Caco-2 (cell line): ENCODE measurements around the gene NR2E3. TPM values are rescaled to one million over a fixed set of nuclear protein-coding genes. Genes with fewer than 3 reads are reported as not detected.
A peak's percentile ranks its signal among the peaks of the same experiment; 100 is the strongest.

Source experiments
- BruUV-seq: library from RNA; stranded (reverse); fragments of 400-500 nt; replicated peaks from 2 replicates; lab custom pipeline; 2021; lab: Mats Ljungman, UMichigan
- CTCF ChIA-PET: fragments of 300-600 bp; sonication (Branson Sonifier 250); formaldehyde crosslinking; loops from one replicate; lab custom pipeline; 2022; ENCODE audit warnings: antibody characterized with exemption; lab: Charles Lee
- POLR2A ChIA-PET: fragments of 300-600 bp; sonication (Branson Sonifier 250); formaldehyde crosslinking; loops from one replicate; lab custom pipeline; 2022; ENCODE audit warnings: antibody characterized with exemption; lab: Charles Lee
- DNase-seq, 2 experiments: peaks; one replicate each; pipeline versions ENCODE4 v3.0.0 to v3.0.0-alpha.2; 2020 to 2022
- H3K27me3 ChIP-seq: replicated peaks from 2 replicates; pipeline ENCODE4 v1.6.0; 2011; ENCODE audit warnings: low read length; ENCODE audit not compliant: control insufficient read depth, insufficient read depth
- H3K36me3 ChIP-seq: 2 replicates; pipeline ENCODE4 v1.5.1; 2011; ENCODE audit warnings: low read length; ENCODE audit not compliant: control insufficient read depth, insufficient read depth
- H3K4me1 ChIP-seq: fragments of 250-450 bp; sonication (Bioruptor Pico); 2 replicates; pipeline ENCODE4 v1.5.1; 2020; ENCODE audit warnings: mild to moderate bottlenecking
- H3K4me3 ChIP-seq: 2 replicates; pipeline ENCODE4 v1.5.1; 2011; ENCODE audit warnings: low read depth, mild to moderate bottlenecking, control low read depth, low read length
- H3K9me3 ChIP-seq: fragments of 250-450 bp; sonication (Bioruptor Pico); 2 replicates; pipeline ENCODE4 v1.5.1; 2020; ENCODE audit warnings: mild to moderate bottlenecking, moderate library complexity
- H3K27ac Mint-ChIP-seq: one replicate; pipeline ENCODE4 v1.8.0; 2022; ENCODE audit warnings: mixed read lengths; ENCODE audit not compliant: unreplicated experiment
- H3K27me3 Mint-ChIP-seq: one replicate; pipeline ENCODE4 v1.8.0; 2022; ENCODE audit warnings: mixed read lengths; ENCODE audit not compliant: insufficient read depth, unreplicated experiment
- H3K36me3 Mint-ChIP-seq: one replicate; pipeline ENCODE4 v1.8.0; 2022; ENCODE audit warnings: mild to moderate bottlenecking, mixed read lengths; ENCODE audit not compliant: insufficient read depth, unreplicated experiment
- H3K4me1 Mint-ChIP-seq: one replicate; pipeline ENCODE4 v1.8.0; 2022; ENCODE audit warnings: low read depth, mixed read lengths; ENCODE audit not compliant: unreplicated experiment
- H3K4me3 Mint-ChIP-seq: one replicate; pipeline ENCODE4 v1.8.0; 2022; ENCODE audit warnings: mild to moderate bottlenecking, moderate library complexity, mixed read lengths; ENCODE audit not compliant: unreplicated experiment
- H3K9me3 Mint-ChIP-seq: one replicate; pipeline ENCODE4 v1.8.0; 2022; ENCODE audit warnings: mixed read lengths; ENCODE audit not compliant: unreplicated experiment
- CTCF ChIP-seq, 2 experiments: fragments of 200-600 bp in 1 of 2; IDR thresholded peaks; 1 replicate in 1 of 2; 2 replicates in 1 of 2; pipeline versions ENCODE4 v1.5.1 to v1.8.0; 2011 to 2022; ENCODE audit warnings: antibody characterized with exemption in 1 of 2, control low read depth in 1 of 2, inconsistent platforms in 1 of 2, low read depth in 1 of 2, low read length in 1 of 2, mild to moderate bottlenecking in 1 of 2, moderate library complexity in 1 of 2; ENCODE audit not compliant: insufficient read depth in 1 of 2, severe bottlenecking in 1 of 2, unreplicated experiment in 1 of 2
- intact Hi-C: fragments of 100-400 bp; cut with micrococcal nuclease; formaldehyde crosslinking; loops from one replicate; pipeline ENCODE4 v1.10.0; 2022; ENCODE audit not compliant: unreplicated experiment
- total RNA-seq: library from RNA; stranded (reverse); gene quantifications from 2 replicates; pipeline ENCODE4 v1.2.3, GENCODE V29; 2022

Gene NR2E3
- total RNA-seq, 1 experiment from 2014 or later, result not detected

DNA sequence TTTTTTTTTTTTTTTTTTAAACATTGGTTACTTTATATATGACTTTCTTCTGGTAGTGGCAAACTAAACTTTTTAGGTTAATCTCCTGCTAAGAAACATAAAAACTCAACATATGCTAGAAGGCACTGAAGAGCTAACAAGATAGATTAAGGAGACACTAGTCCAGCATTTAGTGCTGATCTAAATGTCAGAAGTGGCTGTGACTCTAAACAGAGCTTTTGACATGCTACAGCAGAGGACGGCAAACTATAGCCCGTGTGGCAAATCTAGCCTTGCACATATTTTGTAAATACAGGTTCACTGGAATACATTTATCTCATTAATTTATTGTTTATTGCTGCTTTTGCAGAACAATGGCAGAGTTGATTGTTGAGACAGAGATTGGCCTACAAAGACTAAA lies 20.6 kb downstream of the NR2E3 start:
- Mint-ChIP-seq H3K27me3 (no peaks in the 10 kb centered on the region), H3K9me3 (no peaks in the 10 kb centered on the region), H3K36me3 (peaks cover 38% of the 10 kb centered on the region), H3K27ac (no peak overlapping the region), H3K4me1 (no peaks in the 10 kb centered on the region), H3K4me3 (no peak overlapping the region)
- Histone ChIP-seq H3K4me1 (no peaks in the 10 kb centered on the region), H3K4me3 (no peak overlapping the region), H3K27me3 (no peaks in the 10 kb centered on the region), H3K9me3 (no peaks in the 10 kb centered on the region), H3K36me3 (no peaks in the 10 kb centered on the region; the same call in 1 of the 2 replicates)
- no peak for TF ChIP-seq CTCF (IDR thresholded peaks at IDR 0.05; ENCODE audit: insufficient read depth in 1 of 2, low read depth in 1 of 2, low read length in 1 of 2, severe bottlenecking in 1 of 2, unreplicated experiment in 1 of 2)
- intact Hi-C loops, result no loop called here
- POLR2A ChIA-PET, result no interaction called here
- no peak for DNase-seq
- CTCF ChIA-PET, result no interaction called here
- no TSS peak for BruUV-seq

DNA sequence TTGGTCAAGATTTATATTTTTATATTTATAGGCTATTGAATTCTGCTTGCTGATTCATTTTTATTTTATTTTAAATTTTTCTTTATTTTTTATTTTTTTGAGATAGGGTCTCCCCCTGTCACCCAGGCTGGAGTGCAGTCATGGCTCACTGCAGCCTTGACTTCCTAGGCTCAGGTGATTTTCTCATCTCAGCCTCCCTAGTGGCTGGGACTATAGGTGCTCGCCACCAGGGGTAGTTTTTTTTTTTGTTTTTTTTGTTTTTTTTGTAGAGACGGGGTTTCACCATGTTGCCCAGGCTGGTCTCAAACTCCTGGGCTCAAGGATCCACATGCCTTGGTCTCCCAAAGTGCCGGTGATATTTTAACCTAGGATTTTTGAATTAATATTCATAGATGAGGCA lies 31.2 kb downstream of the NR2E3 start:
- H3K4me3 ChIP-seq, result no peak overlapping the region
- H3K27me3 ChIP-seq, result no peaks in the 10 kb centered on the region
- Mint-ChIP-seq H3K4me3 (no peak overlapping the region), H3K27me3 (no peaks in the 10 kb centered on the region), H3K4me1 (peaks cover 7% of the 10 kb centered on the region), H3K36me3 (peaks cover 38% of the 10 kb centered on the region), H3K9me3 (no peaks in the 10 kb centered on the region), H3K27ac (no peak overlapping the region)
- BruUV-seq, result no TSS peak
- intact Hi-C loops, result no loop called here
- CTCF ChIA-PET, result no interaction called here
- POLR2A ChIA-PET, result no interaction called here
- TF ChIP-seq CTCF (IDR thresholded peaks at IDR 0.05; ENCODE audit: insufficient read depth in 1 of 2, low read depth in 1 of 2, low read length in 1 of 2, severe bottlenecking in 1 of 2, unreplicated experiment in 1 of 2), result peak in 1 of 2 experiments; percentile 5
- DNase-seq, result no peak
- H3K36me3 ChIP-seq, result no peaks in the 10 kb centered on the region
- H3K4me1 ChIP-seq, result no peaks in the 10 kb centered on the region
- no peaks in the 10 kb centered on the region for H3K9me3 ChIP-seq

DNA sequence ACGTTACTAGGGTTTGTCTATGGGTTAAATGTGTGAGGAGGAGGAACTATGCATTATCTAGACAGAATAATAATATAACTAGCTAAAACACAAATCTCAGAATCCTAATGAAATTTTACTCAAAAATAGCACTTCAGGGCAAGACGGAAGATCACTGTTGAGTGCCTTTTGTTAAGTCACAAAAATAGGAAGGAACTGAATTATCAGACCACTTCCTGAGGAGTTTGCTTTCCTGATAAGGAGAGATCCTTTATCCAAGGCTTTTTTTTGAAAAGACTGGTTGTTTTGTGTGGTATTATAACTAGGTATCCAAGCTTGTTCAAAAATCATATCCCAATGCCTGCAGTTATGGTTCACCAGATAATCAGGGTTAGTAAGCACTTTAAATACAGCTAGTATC lies 34.6 kb downstream of the NR2E3 start:
- ChIA-PET POLR2A (no interaction called here), CTCF (no interaction called here)
- no peak for DNase-seq
- no peaks in the 10 kb centered on the region for H3K9me3 ChIP-seq
- H3K36me3 ChIP-seq, result no peaks in the 10 kb centered on the region; the same call in 1 of the 2 replicates
- H3K27me3 ChIP-seq, result no peaks in the 10 kb centered on the region
- H3K4me1 Mint-ChIP-seq, result peaks cover under 1% of the 10 kb centered on the region
- intact Hi-C loops, result no loop called here
- H3K4me3 Mint-ChIP-seq, result no peak overlapping the region
- H3K4me3 ChIP-seq, result no peak overlapping the region
- H3K36me3 Mint-ChIP-seq, result peaks cover 50% of the 10 kb centered on the region
- no peak for TF ChIP-seq CTCF (IDR thresholded peaks at IDR 0.05; ENCODE audit: insufficient read depth in 1 of 2, low read depth in 1 of 2, low read length in 1 of 2, severe bottlenecking in 1 of 2, unreplicated experiment in 1 of 2)
- no peaks in the 10 kb centered on the region for H3K4me1 ChIP-seq
- no peaks in the 10 kb centered on the region for H3K27me3 Mint-ChIP-seq
- no peak overlapping the region for H3K27ac Mint-ChIP-seq
- H3K9me3 Mint-ChIP-seq, result no peaks in the 10 kb centered on the region
- BruUV-seq, result no TSS peak
